Nucleus accumbens (tissue), 56 donors: ENCODE measurements around the gene AQP2.

Experiments used
- DNase-seq, 56 donors: peaks; one replicate each; lab custom pipeline; 2025; lab: John Stamatoyannopoulos, UW

AQP2 gene

GRCh38 chr12:49917788-49918173 lies 32.8 kb upstream of the AQP2 start:
- no peak for DNase-seq

DNA sequence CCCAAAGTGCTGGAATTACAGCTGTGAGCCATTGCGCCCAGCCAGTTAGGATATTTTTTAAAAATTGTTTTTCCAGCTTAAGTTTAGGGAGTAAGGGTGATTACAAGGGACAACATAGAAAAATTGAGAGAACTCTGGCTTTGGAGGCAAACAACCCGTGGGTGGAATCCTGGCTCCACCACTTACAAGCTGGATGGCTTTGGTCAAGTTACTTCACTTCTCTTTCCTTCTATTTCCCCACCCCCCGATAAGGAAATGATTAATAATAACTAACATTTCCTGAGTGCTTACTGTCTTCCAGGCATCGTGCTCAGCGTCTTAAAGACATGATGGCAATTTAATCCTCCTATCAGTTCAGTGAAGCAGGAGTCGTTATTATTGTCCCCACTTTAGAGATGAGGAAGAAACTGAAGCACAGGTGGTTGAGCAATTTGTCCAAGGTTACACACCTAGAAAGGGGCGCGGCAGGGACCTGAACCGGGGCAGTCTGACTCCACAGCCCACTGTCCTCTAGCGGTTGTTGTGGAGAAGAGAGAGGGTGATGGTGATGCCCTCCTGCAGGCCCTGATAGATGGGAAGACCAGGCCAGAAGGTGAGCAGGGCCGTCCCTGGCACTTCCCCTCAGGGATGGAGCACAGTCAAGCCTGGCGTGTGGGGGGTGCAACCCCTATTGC lies 30.2 kb upstream of the AQP2 start:
- no peak for DNase-seq

- DNase-seq: no peak
Observed at GRCh38 chr12:49920915-49921286, 29.6 kb upstream of the AQP2 start.

- no peak for DNase-seq
Observed at GRCh38 chr12:49921299-49921698, 29.2 kb upstream of the AQP2 start.

GRCh38 chr12:49921936-49922335 lies 28.6 kb upstream of the AQP2 start:
- DNase-seq: no peak

GRCh38 chr12:49922349-49923034 lies 28.0 kb upstream of the AQP2 start:
- DNase-seq: no peak

DNA sequence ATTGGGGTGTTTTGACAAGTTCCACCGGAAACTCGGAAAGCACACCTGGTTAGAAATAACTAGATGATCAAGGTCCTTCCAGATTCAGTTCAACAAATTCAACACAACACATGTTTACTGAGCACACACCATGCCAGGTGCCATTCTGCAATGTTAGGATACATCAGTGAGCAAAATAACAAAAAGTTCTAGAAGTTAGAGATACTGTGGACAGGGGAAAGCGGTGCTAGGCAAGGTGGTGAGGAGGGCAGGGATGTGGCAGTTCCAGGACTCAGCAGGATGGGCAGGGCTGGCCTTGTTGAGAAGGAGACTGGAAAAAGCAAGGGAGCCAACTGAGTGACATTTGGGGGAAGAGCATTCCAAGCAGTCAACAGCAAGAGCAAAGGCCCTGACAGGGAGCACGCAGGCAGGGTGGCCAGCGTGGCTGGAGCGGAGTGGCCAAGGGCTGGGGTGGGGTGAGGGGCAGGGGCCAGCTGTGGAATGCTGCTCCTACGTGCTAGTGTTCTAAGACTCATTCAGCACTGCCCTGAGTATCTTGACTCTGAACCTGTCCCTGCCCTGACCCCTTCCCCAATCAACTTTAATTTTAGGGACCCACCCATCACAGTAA lies 27.4 kb upstream of the AQP2 start:
- DNase-seq: no peak

- DNase-seq: no peak
Observed at GRCh38 chr12:49923880-49924556, 26.5 kb upstream of the AQP2 start.

- DNase-seq: no peak
Observed at GRCh38 chr12:49924628-49925246, 25.8 kb upstream of the AQP2 start.

DNA sequence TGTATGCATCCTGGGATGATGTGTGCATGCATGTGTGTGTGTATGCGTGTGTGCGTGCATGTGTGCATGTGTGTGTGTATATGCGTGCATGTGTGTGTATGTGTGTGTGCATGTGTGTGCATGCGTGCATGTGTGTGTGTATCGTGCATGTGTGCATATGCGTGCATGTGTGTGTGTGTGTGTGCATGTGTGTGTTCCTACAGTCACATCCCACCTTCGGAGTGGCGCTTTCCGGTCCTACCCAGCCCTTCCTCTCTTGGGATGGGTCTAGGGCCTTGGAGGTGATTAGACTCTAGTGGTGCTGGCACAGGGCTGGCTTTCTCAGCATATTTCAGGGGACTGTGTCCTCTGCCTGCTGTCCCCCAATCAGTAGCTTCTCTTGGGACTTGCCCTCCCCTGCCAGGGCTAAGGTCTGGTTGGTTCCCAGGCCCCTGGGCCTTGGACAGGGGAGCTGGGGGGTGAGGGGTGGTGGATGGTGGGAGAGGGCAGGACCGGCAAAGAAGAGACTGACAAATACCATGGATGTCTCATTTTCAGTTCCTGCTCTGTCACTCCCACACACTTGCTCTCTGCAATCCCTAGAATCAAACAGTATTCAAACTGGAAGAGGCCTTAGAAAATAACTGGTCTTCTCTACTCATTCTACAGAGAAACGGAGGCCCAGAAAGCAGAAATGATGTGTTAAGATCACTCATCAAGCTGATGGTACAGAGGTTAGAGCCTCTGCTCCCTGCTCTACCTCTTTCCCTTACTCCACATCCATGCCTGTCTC lies 24.9 kb upstream of the AQP2 start:
- no peak for DNase-seq

GRCh38 chr12:49928471-49928870 lies 22.1 kb upstream of the AQP2 start:
- DNase-seq: no peak

GRCh38 chr12:49929581-49929980 lies 21.0 kb upstream of the AQP2 start:
- no peak for DNase-seq

DNA sequence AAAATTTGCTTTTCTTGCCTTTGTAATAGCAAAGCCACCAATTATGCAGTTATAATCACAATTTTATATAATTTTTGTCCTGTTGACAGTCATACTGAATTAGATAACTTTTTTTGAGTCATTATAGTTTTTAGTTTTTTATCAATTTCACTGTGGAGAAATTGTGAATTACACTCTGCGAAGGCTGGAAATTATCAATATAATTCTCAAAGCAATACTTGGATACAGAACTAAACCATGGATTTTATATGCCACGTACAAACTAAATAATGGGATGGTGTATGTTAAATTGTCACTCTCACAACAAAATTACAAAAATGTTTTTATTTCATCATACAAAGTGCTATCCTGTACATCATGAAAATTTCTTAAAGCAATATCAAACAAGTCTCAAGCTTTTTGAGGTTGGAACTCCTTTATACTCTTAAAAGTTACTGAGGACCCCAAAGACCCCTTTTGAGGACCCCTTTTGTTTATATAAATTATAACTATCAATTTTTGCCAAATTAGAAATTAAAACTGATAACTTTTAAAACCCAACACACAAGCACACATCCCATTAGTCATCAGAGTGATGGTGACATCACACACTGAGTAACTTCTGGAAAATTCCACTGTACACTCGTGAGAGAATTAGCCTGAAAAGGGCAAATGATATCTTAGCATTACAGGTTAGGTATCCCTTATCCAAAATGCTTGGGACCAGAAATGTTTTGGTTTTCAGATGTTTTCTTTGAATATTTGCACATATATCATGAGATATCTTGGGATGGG lies 19.8 kb upstream of the AQP2 start:
- no peak for DNase-seq

DNA sequence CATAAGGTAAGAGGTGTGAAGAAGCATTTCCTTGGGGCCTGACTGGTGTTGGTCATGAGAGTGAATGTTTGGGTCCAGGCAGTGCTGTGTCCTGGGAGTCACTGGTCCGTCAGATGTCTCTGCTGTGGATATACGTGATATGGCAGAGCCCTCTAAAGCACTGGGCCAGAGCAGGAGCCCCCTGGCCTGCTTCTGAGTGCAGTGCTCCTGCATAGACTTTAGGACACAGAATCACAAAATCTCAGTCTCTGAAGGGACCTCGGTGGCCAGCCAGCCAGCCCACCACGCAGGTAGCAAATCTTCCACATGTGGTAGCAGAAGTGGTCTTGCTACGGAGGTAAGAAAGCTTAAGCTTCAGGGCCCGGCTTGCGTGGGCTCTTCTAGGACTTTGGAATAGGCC lies 18.5 kb upstream of the AQP2 start:
- no peak for DNase-seq

GRCh38 chr12:49932533-49933130 lies 17.9 kb upstream of the AQP2 start:
- DNase-seq: no peak

DNA sequence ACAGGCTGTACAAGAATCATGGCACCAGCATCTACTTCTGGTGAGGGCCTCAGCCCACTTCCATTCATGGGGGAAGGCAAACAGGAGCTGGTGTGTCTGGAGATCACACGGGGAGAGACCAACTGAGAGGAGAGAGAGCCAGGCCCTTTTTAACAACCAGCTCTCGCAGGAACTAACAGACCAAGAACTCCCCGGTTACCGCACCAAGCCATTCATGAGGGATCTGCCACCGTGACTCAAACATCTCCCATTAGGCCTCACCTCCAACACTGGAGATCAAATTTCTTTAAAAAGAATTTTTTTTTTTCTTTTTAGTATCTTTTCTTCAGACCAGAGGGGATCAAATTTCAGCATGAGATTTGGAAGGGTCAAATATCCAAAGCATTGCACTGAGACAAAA lies 16.7 kb upstream of the AQP2 start:
- DNase-seq: no peak

- no peak for DNase-seq
Observed at GRCh38 chr12:49934505-49934904, 16.0 kb upstream of the AQP2 start.

- DNase-seq: no peak
Observed at GRCh38 chr12:49936925-49937324, 13.6 kb upstream of the AQP2 start.

GRCh38 chr12:49937639-49938300 lies 12.8 kb upstream of the AQP2 start:
- no peak for DNase-seq
